IMR-90 (cell line): ENCODE measurements around the gene TUBB6. TPM values are rescaled to one million over a fixed set of nuclear protein-coding genes. Genes with fewer than 3 reads are reported as not detected.

Experiments
- ATAC-seq: fragments of 200-7000 bp; cut with Tn5 transposase; 2 replicates; pipeline ENCODE4 v1.9.1; 2020; ENCODE audit warnings: low read depth, mild to moderate bottlenecking, moderate library complexity
- BruUV-seq: library from RNA; stranded (reverse); fragments of 400-500 nt; replicated peaks from 2 replicates; lab custom pipeline; 2021; lab: Mats Ljungman, UMichigan
- CTCF ChIA-PET: fragments of 300-600 bp; formaldehyde crosslinking; extraction: SDS; loops from one replicate; lab custom pipeline; 2021; ENCODE audit warnings: antibody characterized with exemption; lab: Yijun Ruan, JAX
- POLR2A ChIA-PET: fragments of 300-600 bp; sonication (Branson Sonifier 250); formaldehyde crosslinking; loops from one replicate; lab custom pipeline; 2022; ENCODE audit warnings: antibody characterized with exemption; ENCODE audit not compliant: unreplicated experiment; lab: Charles Lee
- DNase-seq: peaks from one replicate; pipeline ENCODE4 v3.0.0; 2013
- H2AFZ ChIP-seq: replicated peaks from 2 replicates; pipeline ENCODE3; 2013; ENCODE audit warnings: low read length, mild to moderate bottlenecking; ENCODE audit not compliant: poor library complexity
- H2AK5ac ChIP-seq: 2 replicates; pipeline ENCODE4 v1.6.1; 2013; ENCODE audit warnings: low read depth, low read length, inconsistent platforms
- H2AK9ac ChIP-seq: replicated peaks from 2 replicates; pipeline ENCODE3; 2013; ENCODE audit warnings: mild to moderate bottlenecking, low read depth, low read length, moderate library complexity; ENCODE audit not compliant: poor library complexity
- H2BK120ac ChIP-seq: 2 replicates; pipeline ENCODE4 v1.6.1; 2013; ENCODE audit warnings: low read depth, low read length, inconsistent platforms
- H2BK15ac ChIP-seq: 3 replicates; pipeline ENCODE4 v1.6.1; 2013; ENCODE audit warnings: low read depth, low read length, inconsistent platforms
- H2BK20ac ChIP-seq: 2 replicates; pipeline ENCODE4 v1.6.1; 2013; ENCODE audit warnings: low read depth, mild to moderate bottlenecking, inconsistent platforms, low read length, moderate library complexity
- H2BK5ac ChIP-seq: 2 replicates; pipeline ENCODE4 v1.6.1; 2013; ENCODE audit warnings: mild to moderate bottlenecking, low read depth, low read length, inconsistent platforms; ENCODE audit not compliant: poor library complexity, severe bottlenecking
- H3K14ac ChIP-seq: replicated peaks from 2 replicates; pipeline ENCODE4 v1.6.1; 2013; ENCODE audit warnings: low read depth, low read length, inconsistent platforms
- H3K18ac ChIP-seq: 2 replicates; pipeline ENCODE4 v1.6.1; 2013; ENCODE audit warnings: low read depth, low read length, control low read depth
- H3K23ac ChIP-seq: 2 replicates; pipeline ENCODE4 v1.6.1; 2013; ENCODE audit warnings: low read depth, low read length, inconsistent platforms
- H3K27ac ChIP-seq: 2 replicates; pipeline ENCODE4 v1.5.1; 2013; ENCODE audit warnings: mild to moderate bottlenecking, control low read depth, low read length; ENCODE audit not compliant: insufficient read depth
- H3K27me3 ChIP-seq: 2 replicates; pipeline ENCODE4 v1.6.1; 2013; ENCODE audit warnings: low read length; ENCODE audit not compliant: control insufficient read depth, insufficient read depth
- H3K36me3 ChIP-seq: 2 replicates; pipeline ENCODE4 v1.6.1; 2013; ENCODE audit warnings: low read length, mixed read lengths; ENCODE audit not compliant: control insufficient read depth, insufficient read depth
- H3K4ac ChIP-seq: 2 replicates; pipeline ENCODE4 v1.6.1; 2013; ENCODE audit warnings: low read depth, low read length, inconsistent platforms
- H3K4me1 ChIP-seq: 2 replicates; pipeline ENCODE4 v1.6.1; 2013; ENCODE audit warnings: low read length, mixed read lengths; ENCODE audit not compliant: control insufficient read depth, insufficient read depth
- H3K4me2 ChIP-seq: 2 replicates; pipeline ENCODE4 v1.6.1; 2013; ENCODE audit warnings: low read depth, mild to moderate bottlenecking, control low read depth, low read length, moderate library complexity
- H3K4me3 ChIP-seq: 2 replicates; pipeline ENCODE4 v1.5.1; 2013; ENCODE audit warnings: low read depth, mild to moderate bottlenecking, control low read depth, low read length, moderate library complexity; ENCODE audit not compliant: insufficient read depth
- H3K56ac ChIP-seq: 2 replicates; pipeline ENCODE4 v1.6.1; 2013; ENCODE audit warnings: low read length, inconsistent platforms; ENCODE audit not compliant: insufficient read depth; ENCODE audit errors: extremely low read depth
- H3K79me1 ChIP-seq, 2 experiments: 2 replicates each; pipeline ENCODE4 v1.6.1; 2013; ENCODE audit warnings: low read length in 2 of 2, inconsistent platforms in 1 of 2, low read depth in 1 of 2
- H3K9ac ChIP-seq: 2 replicates; pipeline ENCODE4 v1.6.1; 2013; ENCODE audit warnings: low read depth, low read length, control low read depth
- H3K9me1 ChIP-seq: 2 replicates; pipeline ENCODE4 v1.6.1; 2013; ENCODE audit warnings: low read length, inconsistent platforms; ENCODE audit not compliant: insufficient read depth
- H3K9me3 ChIP-seq: 2 replicates; pipeline ENCODE4 v1.6.1; 2013; ENCODE audit warnings: low read length; ENCODE audit not compliant: control insufficient read depth, insufficient read depth
- H4K20me1 ChIP-seq: 2 replicates; pipeline ENCODE4 v1.6.1; 2013; ENCODE audit warnings: low read length, inconsistent platforms; ENCODE audit not compliant: insufficient read depth
- H4K5ac ChIP-seq: 2 replicates; pipeline ENCODE4 v1.6.1; 2013; ENCODE audit warnings: mild to moderate bottlenecking, low read depth, low read length, control low read depth
- H4K8ac ChIP-seq, 2 experiments: 2 replicates each; pipeline ENCODE4 v1.6.1; 2013; ENCODE audit warnings: low read depth in 2 of 2, low read length in 2 of 2, control low read depth in 1 of 2, inconsistent platforms in 1 of 2
- H4K91ac ChIP-seq: 2 replicates; pipeline ENCODE4 v1.6.1; 2013; ENCODE audit warnings: low read depth, low read length, inconsistent platforms; ENCODE audit not compliant: insufficient read depth
- CTCF ChIP-seq: conservative IDR thresholded peaks from 2 replicates; pipeline ENCODE4 v1.5.1; 2012; ENCODE audit warnings: mild to moderate bottlenecking, low read depth, low read length, improper control_type of control experiment
- ELK1 ChIP-seq: fragments of 150-350 bp; IDR thresholded peaks from 2 replicates; pipeline ENCODE4 v1.6.1; 2016; ENCODE audit warnings: low read depth, mild to moderate bottlenecking, low read length, moderate library complexity, borderline replicate concordance
- MXI1 ChIP-seq: IDR thresholded peaks from 2 replicates; pipeline ENCODE4 v1.6.1; 2012; ENCODE audit warnings: low read depth, mild to moderate bottlenecking, low read length, moderate library complexity, borderline replicate concordance
- POLR2A ChIP-seq: IDR thresholded peaks from 2 replicates; pipeline ENCODE4 v1.6.1; 2012; ENCODE audit warnings: mild to moderate bottlenecking, low read depth, low read length
- WGBS, 2 experiments: methylation state at CpG; one replicate each; pipeline versions ENCODE4 v1.1.5 to v1.1.7; 2013; ENCODE audit warnings: missing lambda C conversion rate in 2 of 2; ENCODE audit not compliant: insufficient read length in 1 of 2; ENCODE audit errors: extremely low coverage in 2 of 2; 5-methylcytosine and 5-hydroxymethylcytosine counted together
- dilution Hi-C: fragments of 300-500 bp; cut with HindIII; formaldehyde crosslinking; loops from one replicate; pipeline ENCODE4 v1.14.3; 2018; ENCODE audit warnings: low sequenced_read_pairs; ENCODE audit not compliant: unreplicated experiment
- in situ Hi-C: fragments of 300-500 bp; cut with MboI; formaldehyde crosslinking; loops from 3 replicates; pipeline ENCODE4 v1.14.3; 2019; ENCODE audit warnings: low sequenced_read_pairs, inconsistent platforms, mixed read lengths
- intact Hi-C: fragments of 100-400 bp; cut with micrococcal nuclease; formaldehyde crosslinking; loops from 2 replicates; pipeline ENCODE4 v1.10.0; 2022
- polyA plus RNA-seq, 3 experiments: library from polyadenylated mRNA; depleted of rRNA; stranded (reverse); fragments of >200 nt; gene quantifications; 2 replicates each; pipeline ENCODE4 v1.2.3, GENCODE V29; 2012; ENCODE audit warnings: low replicate concordance in 1 of 3
- total RNA-seq: library from RNA; depleted of rRNA; stranded (reverse); fragments of >200 nt; gene quantifications from 2 replicates; pipeline ENCODE4 v1.2.3, GENCODE V29; 2012

TUBB6 gene
- total and polyA plus RNA-seq, 2 of the 4 experiments (the other 2 are of a cell fraction): 927 to 1,040 TPM

- Histone ChIP-seq H3K18ac (no peak overlapping the region), H3K9ac (no peak overlapping the region), H4K8ac (no peak overlapping the region), H3K4me3 (no peak overlapping the region), H3K4me2 (no peak overlapping the region), H2AFZ (no peak overlapping the region), H3K27me3 (no peaks in the 10 kb centered on the region), H3K9me3 (no peaks in the 10 kb centered on the region), H2BK5ac (no peak overlapping the region), H4K91ac (no peak overlapping the region), H3K4ac (no peak overlapping the region), H3K14ac (no peak overlapping the region), H2BK120ac (no peak overlapping the region), H3K79me1 (peaks cover 0 to 22% of the 10 kb centered on the region in 2 experiments; a peak in 2 of 4 replicates), H3K9me1 (peaks cover 3% of the 10 kb centered on the region; the same call in 1 of the 2 replicates), H4K5ac (no peak overlapping the region), H3K4me1 (peaks cover 2% of the 10 kb centered on the region; the same call in 1 of the 2 replicates), H3K23ac (0 out of 2 replicates have a peak overlapping the region, but pooled peaks have one; percentile 32), H2AK9ac (no peak overlapping the region), H3K27ac (no peak overlapping the region), H2AK5ac (no peak overlapping the region), H3K56ac (no peak overlapping the region), H3K36me3 (peaks cover 37% of the 10 kb centered on the region), H2BK15ac (no peak overlapping the region), H2BK20ac (no peak overlapping the region), H4K20me1 (peaks cover 51% of the 10 kb centered on the region)
- intact Hi-C loops (no loop called here), dilution Hi-C loops (no loop called here), in situ Hi-C loops (no loop called here)
- ChIA-PET CTCF (no interaction called here), POLR2A (no interaction called here)
- no peak for TF ChIP-seq MXI1
- no peak for TF ChIP-seq CTCF
- TF ChIP-seq ELK1: no peak
- no peak for TF ChIP-seq POLR2A
- DNase-seq: peak; percentile 67
- BruUV-seq: no TSS peak
- WGBS, 2 experiments: no CpG with 5 or more reads among the region's 6 CpGs
- peak; percentile 78 for ATAC-seq
These were observed 28.8 kb downstream of the TUBB6 start for GRCh38 chr18:12336887-12337286.
